K562 (cell line): ENCODE results near the gene SOX8. TPM values are rescaled to one million over a fixed set of nuclear protein-coding genes. Genes with fewer than 3 reads are reported as not detected.

Experiments
- ATAC-seq: fragments of 200-7000 bp; cut with Tn5 transposase; 3 replicates; pipeline ENCODE4 v1.9.1; 2020; ENCODE audit warnings: moderate library complexity
- BruUV-seq: library from RNA; stranded (reverse); fragments of 400-500 nt; replicated peaks from 2 replicates; lab custom pipeline; 2021; lab: Mats Ljungman, UMichigan
- CTCF ChIA-PET: fragments of 300-600 bp; formaldehyde crosslinking; extraction: SDS; loops from one replicate; lab custom pipeline; 2021; ENCODE audit warnings: low intra/inter-chr PET ratio; lab: Yijun Ruan, JAX
- POLR2A ChIA-PET: fragments of 300-600, 350-650 bp; sonication (Branson Sonifier 250); formaldehyde crosslinking; extraction: SDS; loops from one replicate; lab custom pipeline; 2021; ENCODE audit warnings: antibody characterized with exemption, inconsistent platforms; lab: Yijun Ruan, JAX
- DNase-seq, 4 experiments: peaks; one replicate each; pipeline versions ENCODE4 v3.0.0 to v3.0.0-alpha.2; 2011 to 2018; ENCODE audit warnings: low spot score in 3 of 4, mixed read lengths in 3 of 4; ENCODE audit errors: extremely low read depth in 1 of 4
- FAIRE-seq: peaks from 2 replicates; lab custom pipeline; 2011; peaks lifted over from hg19 to GRCh38; lab: Jason Lieb, UNC
- H2AFZ ChIP-seq: 2 replicates; pipeline ENCODE4 v1.6.0; 2011; ENCODE audit warnings: low read depth, low read length, control low read depth, inconsistent platforms
- H3K27ac ChIP-seq: fragments of 200-600 bp; 3 replicates; pipeline ENCODE4 v1.8.0; 2011; ENCODE audit warnings: low read depth, mild to moderate bottlenecking, control low read depth, inconsistent platforms, low read length, moderate library complexity, mixed read lengths; ENCODE audit errors: extremely low read depth
- H3K27me3 ChIP-seq, 2 experiments: fragments of 300-600 bp in 1 of 2; 2 replicates in 1 of 2; 3 replicates in 1 of 2; pipeline versions ENCODE4 v1.6.0 to v1.8.0; 2011; ENCODE audit warnings: inconsistent platforms in 2 of 2, low read length in 2 of 2, mild to moderate bottlenecking in 1 of 2, mixed read lengths in 1 of 2, moderate library complexity in 1 of 2; ENCODE audit not compliant: control insufficient read depth in 2 of 2, insufficient read depth in 2 of 2
- H3K36me3 ChIP-seq: fragments of 300-600 bp; 3 replicates; pipeline ENCODE4 v1.8.0; 2011; ENCODE audit warnings: mild to moderate bottlenecking, low read length, inconsistent platforms; ENCODE audit not compliant: control insufficient read depth, insufficient read depth
- H3K4me1 ChIP-seq, 2 experiments: fragments of 200-600 bp in 1 of 2; replicated peaks in 1 of 2; 2 replicates in 1 of 2; 3 replicates in 1 of 2; pipeline versions ENCODE4 v1.5.1 to v1.8.0; 2011; ENCODE audit warnings: inconsistent platforms in 2 of 2, low read length in 2 of 2, mild to moderate bottlenecking in 1 of 2, mixed read lengths in 1 of 2, moderate library complexity in 1 of 2; ENCODE audit not compliant: control insufficient read depth in 2 of 2, insufficient read depth in 2 of 2
- H3K4me2 ChIP-seq: 2 replicates; pipeline ENCODE4 v1.6.1; 2011; ENCODE audit warnings: low read length, control low read depth, inconsistent platforms, mixed read lengths; ENCODE audit not compliant: insufficient read depth
- H3K4me3 ChIP-seq: fragments of 200-600 bp; sonication (generic), shearing (Covaris generic); 2 replicates; pipeline ENCODE4 v1.5.1; 2016; ENCODE audit warnings: control low read depth, inconsistent platforms
- H3K79me2 ChIP-seq: fragments of 200-600 bp; 3 replicates; pipeline ENCODE4 v1.8.0; 2011; ENCODE audit warnings: low read length, inconsistent platforms; ENCODE audit not compliant: control insufficient read depth, insufficient read depth
- H3K9ac ChIP-seq, 2 experiments: 2 replicates each; pipeline versions ENCODE4 v1.6.0 to v1.6.1; 2011; ENCODE audit warnings: low read depth in 2 of 2, low read length in 2 of 2, control low read depth in 1 of 2, inconsistent platforms in 1 of 2, mild to moderate bottlenecking in 1 of 2, mixed read lengths in 1 of 2; ENCODE audit not compliant: insufficient read depth in 1 of 2
- H3K9me1 ChIP-seq: one replicate; pipeline ENCODE4 v1.6.0; 2011; ENCODE audit warnings: inconsistent platforms, mild to moderate bottlenecking, low read length, moderate library complexity; ENCODE audit not compliant: control insufficient read depth, insufficient read depth
- H3K9me3 ChIP-seq: replicated peaks from 2 replicates; pipeline ENCODE4 v1.5.1; 2011; ENCODE audit warnings: low read depth, low read length, inconsistent platforms; ENCODE audit not compliant: control insufficient read depth, insufficient read depth
- H4K20me1 ChIP-seq: replicated peaks from 2 replicates; pipeline ENCODE4 v1.6.1; 2011; ENCODE audit warnings: low read length, inconsistent platforms, mixed read lengths; ENCODE audit not compliant: control insufficient read depth, insufficient read depth
- BCL6 ChIP-seq: fragments of 250-450 bp; sonication (Bioruptor Pico); IDR thresholded peaks from 2 replicates; pipeline ENCODE4 v1.4.0; 2020
- DLX4 ChIP-seq: fragments of 250-450 bp; sonication (Bioruptor Pico); IDR thresholded peaks from 2 replicates; pipeline ENCODE4 v1.6.1; 2021; ENCODE audit warnings: mild to moderate bottlenecking
- DNMT1 ChIP-seq: fragments of 450-650 bp; IDR thresholded peaks from 2 replicates; pipeline ENCODE4 v1.6.1; 2016; ENCODE audit warnings: antibody characterized with exemption, mild to moderate bottlenecking
- HDAC1 ChIP-seq, 2 experiments: fragments of 450-650 bp; IDR thresholded peaks; 2 replicates each; pipeline ENCODE4 v1.6.1; 2016 to 2017; ENCODE audit warnings: inconsistent platforms in 1 of 2, mild to moderate bottlenecking in 1 of 2, moderate library complexity in 1 of 2
- HEY1 ChIP-seq: fragments of 250-450 bp; sonication (Bioruptor Pico); IDR thresholded peaks from 2 replicates; pipeline ENCODE4 v1.5.0; 2020; ENCODE audit warnings: mild to moderate bottlenecking, moderate library complexity, borderline replicate concordance
- MTA1 ChIP-seq: fragments of 450-650 bp; IDR thresholded peaks from 2 replicates; pipeline ENCODE4 v1.6.1; 2017; ENCODE audit warnings: borderline replicate concordance
- RB1 ChIP-seq: fragments of 450-650 bp; IDR thresholded peaks from 2 replicates; pipeline ENCODE4 v1.6.1; 2017; ENCODE audit warnings: low read depth, mild to moderate bottlenecking
- RBFOX2 ChIP-seq: fragments of 200-400 bp; formaldehyde crosslinking; IDR thresholded peaks from 2 replicates; pipeline ENCODE4 v1.6.1; 2017; ENCODE audit warnings: low read depth, mild to moderate bottlenecking, low read length, moderate library complexity
- SMAD2 ChIP-seq: fragments of 150-350 bp; IDR thresholded peaks from 2 replicates; pipeline ENCODE4 v1.6.1; 2014; ENCODE audit warnings: low read depth, mild to moderate bottlenecking, low read length
- SRSF9 ChIP-seq: fragments of 200-400 bp; formaldehyde crosslinking; IDR thresholded peaks from 2 replicates; pipeline ENCODE4 v1.6.1; 2017; ENCODE audit warnings: low read depth, low read length, borderline replicate concordance
- ZFP1 ChIP-seq: fragments of 450-650 bp; formaldehyde crosslinking; IDR thresholded peaks from 2 replicates; pipeline ENCODE4 v1.4.0; 2020; ENCODE audit warnings: mild to moderate bottlenecking, mixed read lengths
- ZNF124 ChIP-seq: sonication (generic); formaldehyde crosslinking; IDR thresholded peaks from 2 replicates; pipeline ENCODE4 v1.8.1; 2022; ENCODE audit warnings: missing genetic modification reagents
- ZNF217 ChIP-seq: sonication (generic); formaldehyde crosslinking; IDR thresholded peaks from 2 replicates; pipeline ENCODE4 v1.8.0; 2022; ENCODE audit warnings: mild to moderate bottlenecking, missing genetic modification reagents
- ZNF696 ChIP-seq: fragments of 250-450 bp; sonication (Bioruptor Pico); conservative IDR thresholded peaks from 2 replicates; pipeline ENCODE4 v1.4.0; 2020; ENCODE audit warnings: mild to moderate bottlenecking, moderate library complexity
- WGBS: fragments of 100-300 bp; shearing (Covaris generic); methylation state at CpG from one replicate; pipeline ENCODE4 v1.1.6; 2016; ENCODE audit warnings: low coverage, mixed read lengths; ENCODE audit not compliant: insufficient coverage; ENCODE audit errors: missing lambda C conversion rate; 5-methylcytosine and 5-hydroxymethylcytosine counted together
- in situ Hi-C: fragments of 300-500 bp; cut with MboI; formaldehyde crosslinking; loops from 4 replicates; pipeline ENCODE4 v1.15.0; 2018; ENCODE audit warnings: inconsistent platforms, mixed read lengths
- intact Hi-C: fragments of 100-400 bp; cut with micrococcal nuclease; formaldehyde crosslinking; loops from 2 replicates; pipeline ENCODE4 v1.14.2; 2022
- polyA plus RNA-seq, 8 experiments: library from polyadenylated mRNA; depleted of rRNA in 4 of 8; stranded (reverse) in 5 of 8; unstranded in 3 of 8; fragments of >200 nt; fragmentation: Nextera tagmentation in 2 of 8; fragmentation: Illumina TruSeq in 1 of 8; extraction: Ambion mirVana in 2 of 8; extraction: Trizol in 1 of 8; gene quantifications; 2 replicates each; pipeline versions ENCODE4 v1.2.1 to v1.2.3, GENCODE V29; 2011 to 2014; ENCODE audit warnings: inconsistent platforms in 1 of 8, missing spikeins in 1 of 8
- total RNA-seq, 7 experiments: library from RNA; depleted of rRNA in 6 of 7; stranded (reverse); fragments of >200 nt in 6 of 7; fragmentation: Illumina TruSeq in 2 of 7; extraction: Trizol in 2 of 7; gene quantifications; 2 replicates each; pipeline versions ENCODE4 v1.2.1 to v1.2.3, GENCODE V29; 2011 to 2021; ENCODE audit warnings: low replicate concordance in 1 of 7

SOX8 gene
- total and polyA plus RNA-seq, 9 of the 15 experiments (the other 6 are each of a cell fraction or from before 2014, with no cell fraction given) = 0.07 to 0.15 (median 0.15) TPM; not detected in 6

DNA sequence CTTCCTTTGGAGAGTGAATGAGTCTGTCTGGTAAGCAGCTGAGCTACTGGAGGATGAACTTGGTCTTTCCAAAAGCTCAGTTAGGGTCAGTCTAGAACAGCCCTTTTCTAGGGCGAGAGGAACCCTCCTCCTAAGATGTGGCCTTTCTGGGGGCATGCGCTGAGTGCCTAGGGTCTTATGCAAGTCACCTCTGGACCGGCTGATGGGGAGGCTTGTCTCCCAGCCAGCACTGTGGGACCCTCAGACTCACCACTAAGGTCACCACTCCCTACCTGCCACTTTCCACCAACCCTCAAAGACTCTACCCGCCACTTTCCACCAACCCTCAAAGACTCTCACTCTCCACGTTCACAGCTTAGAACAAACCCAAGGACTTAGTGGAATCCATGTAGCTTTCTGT, 37.6 kb upstream of the SOX8 start:
- H3K27ac ChIP-seq = no peak overlapping the region
- H3K27me3 ChIP-seq = peaks cover 43 to 47% of the 10 kb centered on the region in 2 experiments
- no peaks in the 10 kb centered on the region for H3K9me3 ChIP-seq
- DNase-seq = no peak
- no peak overlapping the region for H3K9ac ChIP-seq
- peaks cover 0 to 4% of the 10 kb centered on the region in 2 experiments; a peak in 1 of 5 replicates for H3K4me1 ChIP-seq
- ATAC-seq = no peak
- TF ChIP-seq ZNF124 (CRISPR knock-in tag) (no peak), BCL6 (CRISPR knock-in tag) (no peak), RB1 (no peak), HEY1 (CRISPR knock-in tag) (no peak), ZNF696 (no peak), ZFP1 (no peak), MTA1 (no peak), RBFOX2 (no peak), SMAD2 (no peak), HDAC1 (IDR thresholded peaks at IDR 0.05) (no peak), DLX4 (CRISPR knock-in tag) (no peak), DNMT1 (no peak), SRSF9 (no peak), ZNF217 (no peak)
- no peak overlapping the region for H3K4me2 ChIP-seq
- intact Hi-C loops = no loop called here
- no peak for FAIRE-seq
- H4K20me1 ChIP-seq = no peaks in the 10 kb centered on the region
- POLR2A ChIA-PET = interaction anchor here (1.0 kb wide), 1 partner anchor 10 kb away, joined by 4 read pairs; no protein-coding TSS in a partner anchor
- in situ Hi-C loops = no loop called here
- no peak overlapping the region for H3K4me3 ChIP-seq
- no peak overlapping the region for H2AFZ ChIP-seq
- CTCF ChIA-PET = no interaction called here
- H3K36me3 ChIP-seq = no peaks in the 10 kb centered on the region
- 9% methylated on average over 5 of the region's 5 CpGs for WGBS
- H3K79me2 ChIP-seq = no peaks in the 10 kb centered on the region
- BruUV-seq = no TSS peak
- H3K9me1 ChIP-seq = no peaks in the 10 kb centered on the region
